ENCODE results near the gene CYGB.

Gene CYGB

DNA sequence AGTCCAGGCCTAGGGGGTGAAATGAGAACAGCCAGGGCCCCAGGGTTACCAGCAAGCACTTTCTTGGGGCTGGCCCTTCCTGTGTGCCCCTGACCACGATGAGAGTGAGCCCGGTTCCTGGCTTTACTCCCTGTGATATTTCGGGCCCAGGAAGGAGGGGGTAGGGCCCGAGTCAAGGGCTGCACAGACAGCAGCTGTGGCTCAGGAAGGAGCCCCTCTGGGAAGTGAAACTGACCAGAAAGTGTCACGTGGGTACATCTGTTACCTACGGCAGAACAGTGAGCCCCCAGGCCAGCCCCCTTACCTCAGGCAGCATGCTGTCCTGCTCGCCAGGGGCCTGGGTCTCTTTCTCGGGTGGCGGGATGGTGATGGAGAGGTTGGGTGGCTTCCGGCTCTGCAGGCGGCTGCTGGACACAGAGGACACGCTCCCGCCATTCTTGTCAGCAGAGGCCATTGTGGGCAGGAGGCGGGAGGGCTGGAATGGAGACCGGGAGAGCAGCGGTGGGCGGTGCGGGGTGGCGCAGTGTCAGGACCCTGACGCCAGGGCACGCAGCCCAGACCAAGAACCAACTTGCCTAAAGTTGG lies 56.3 kb downstream of the CYGB start:
- no peak for DNase-seq (ENCODE audit: low read depth, low spot score)

DNA sequence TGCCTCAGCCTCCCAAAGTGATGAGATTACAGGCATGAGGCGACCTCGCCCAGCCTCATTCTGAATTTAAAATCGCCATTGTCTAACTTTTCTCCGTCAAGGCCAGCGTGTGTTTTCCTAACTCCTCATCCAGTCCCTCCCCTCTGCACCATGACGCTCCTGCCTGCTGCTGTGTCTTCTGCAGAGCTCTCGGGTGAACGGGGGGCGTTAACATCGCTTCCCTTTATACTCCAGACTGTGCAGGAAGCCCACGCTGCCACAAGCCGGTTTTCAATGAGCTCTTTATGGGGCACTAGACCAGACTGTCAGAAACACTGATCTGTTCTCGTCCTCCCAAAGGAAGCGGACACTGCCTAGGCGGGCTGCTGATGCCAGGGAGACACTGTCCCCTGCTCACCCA lies 56.9 kb downstream of the CYGB start:
- DNase-seq (ENCODE audit: low read depth, low spot score), result no peak

DNA sequence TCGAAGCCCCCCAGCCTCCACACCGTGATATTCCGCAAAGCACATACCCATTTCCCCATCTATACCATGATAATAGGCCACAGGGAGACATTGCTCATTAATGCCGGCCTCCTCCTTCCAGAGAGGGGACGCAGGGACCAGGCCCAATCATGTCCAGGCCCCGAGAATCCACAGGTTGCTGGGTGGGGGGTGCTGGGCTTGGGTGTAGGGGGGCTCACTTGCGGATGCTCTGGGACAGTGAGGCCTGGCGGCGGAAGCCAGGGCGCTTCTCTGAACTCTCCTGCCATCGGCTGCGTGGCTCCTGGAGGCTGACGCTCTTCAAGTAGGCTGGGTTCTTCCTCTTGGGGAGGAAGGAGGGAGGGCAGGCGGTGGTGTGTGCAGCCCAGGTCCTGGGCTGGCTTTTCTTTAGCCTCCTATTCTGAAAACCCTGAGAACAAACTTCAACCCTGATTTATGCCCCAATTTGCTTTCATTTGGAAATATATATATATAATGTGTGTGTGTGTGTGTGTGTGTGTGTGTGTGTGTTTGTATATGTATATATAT lies 57.9 kb downstream of the CYGB start:
- no peak for DNase-seq (ENCODE audit: low read depth, low spot score)

DNA sequence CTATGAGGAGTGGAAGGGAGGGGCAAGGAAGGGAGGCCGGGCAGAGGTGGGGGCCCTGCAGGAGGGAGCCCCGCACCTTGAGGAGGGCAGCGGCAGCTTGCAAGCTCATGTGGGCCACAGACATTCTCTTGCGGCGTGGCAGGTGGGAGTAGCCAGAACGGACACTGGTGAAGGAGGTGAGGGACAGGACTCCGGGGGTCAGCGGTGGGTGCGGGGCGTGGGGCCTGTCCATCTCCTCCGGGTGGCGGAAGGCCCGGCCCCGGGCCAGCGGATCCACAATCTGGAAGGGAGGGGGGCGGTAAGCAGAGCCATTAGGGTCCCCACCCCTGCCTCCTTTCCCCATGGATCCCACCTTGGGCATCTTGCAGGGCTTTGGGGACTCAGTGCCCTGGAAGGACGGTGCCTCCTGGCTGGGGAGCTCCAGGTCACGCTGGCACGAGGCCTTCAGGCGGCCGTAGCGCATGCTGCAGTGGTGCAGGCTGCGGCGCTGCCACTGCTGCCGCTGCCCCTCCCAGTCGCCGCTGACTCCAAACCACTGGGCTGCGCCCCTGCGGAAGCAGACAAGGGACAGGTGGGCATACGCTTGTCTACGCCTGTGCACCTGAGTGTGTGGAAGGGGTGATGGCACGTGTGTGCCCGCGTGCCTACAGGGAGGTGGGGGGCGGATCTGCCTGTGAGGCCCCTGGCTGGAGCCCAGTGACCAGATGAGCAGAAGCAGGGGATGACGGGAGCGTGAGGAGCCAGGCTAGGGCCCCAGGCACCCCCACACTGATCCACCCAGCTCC lies 58.6 kb downstream of the CYGB start:
- DNase-seq (ENCODE audit: low read depth, low spot score), result no peak

DNA sequence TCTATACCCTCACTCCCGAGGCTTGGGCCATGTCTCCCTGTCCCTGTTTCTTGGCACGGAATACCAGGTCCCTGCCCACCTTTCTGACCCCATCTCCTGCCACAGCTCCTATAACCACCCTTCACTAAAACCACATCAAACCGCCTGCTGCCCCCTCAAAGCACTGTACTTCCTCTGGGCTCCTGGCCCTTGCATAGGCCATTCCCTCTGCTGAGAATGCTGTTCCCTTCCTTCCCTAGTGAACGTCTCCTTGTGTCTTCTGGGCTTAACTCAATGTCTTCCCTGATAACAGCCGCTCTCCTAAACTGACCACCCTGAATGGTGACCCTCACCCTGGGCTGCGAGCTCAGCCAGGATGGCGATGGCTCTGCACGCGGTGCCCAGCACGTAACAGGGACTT lies 59.4 kb downstream of the CYGB start:
- no peak for DNase-seq (ENCODE audit: low read depth, low spot score)

DNA sequence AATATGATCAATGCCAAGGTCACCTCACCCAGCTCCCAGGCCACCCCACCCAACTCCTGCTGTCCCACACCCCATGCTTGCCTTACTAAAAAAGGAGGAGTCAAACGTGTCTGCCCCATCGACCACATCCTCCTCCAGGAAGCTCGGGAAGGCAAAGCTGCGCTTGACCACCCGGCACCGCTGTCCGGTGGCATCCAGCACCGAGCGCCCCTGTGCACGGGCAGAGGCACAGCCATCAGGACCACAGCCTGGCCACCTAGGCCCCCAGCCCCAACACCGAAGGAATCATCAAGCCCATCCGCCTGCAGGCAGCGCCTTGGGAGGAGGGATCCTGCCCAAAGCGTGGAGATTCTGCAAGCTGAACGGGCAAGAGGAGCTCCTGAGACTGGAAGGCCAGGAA lies 59.9 kb downstream of the CYGB start:
- DNase-seq (ENCODE audit: low read depth, low spot score), result no peak

All from iPS DF 19.7 (cell line).